K562 (cell line): ENCODE data around the gene LYVE1. TPM values are rescaled to one million over a fixed set of nuclear protein-coding genes. Genes with fewer than 3 reads are reported as not detected.

Source experiments
- ATAC-seq: fragments of 200-7000 bp; cut with Tn5 transposase; 3 replicates; pipeline ENCODE4 v1.9.1; 2020; ENCODE audit warnings: moderate library complexity
- BruUV-seq: library from RNA; stranded (reverse); fragments of 400-500 nt; replicated peaks from 2 replicates; lab custom pipeline; 2021; lab: Mats Ljungman, UMichigan
- CTCF ChIA-PET: fragments of 300-600 bp; formaldehyde crosslinking; extraction: SDS; loops from one replicate; lab custom pipeline; 2021; ENCODE audit warnings: low intra/inter-chr PET ratio; lab: Yijun Ruan, JAX
- POLR2A ChIA-PET: fragments of 300-600, 350-650 bp; sonication (Branson Sonifier 250); formaldehyde crosslinking; extraction: SDS; loops from one replicate; lab custom pipeline; 2021; ENCODE audit warnings: antibody characterized with exemption, inconsistent platforms; lab: Yijun Ruan, JAX
- DNase-seq, 4 experiments: peaks; one replicate each; pipeline versions ENCODE4 v3.0.0 to v3.0.0-alpha.2; 2011 to 2018; ENCODE audit warnings: low spot score in 3 of 4, mixed read lengths in 3 of 4; ENCODE audit errors: extremely low read depth in 1 of 4
- FAIRE-seq: peaks from 2 replicates; lab custom pipeline; 2011; peaks lifted over from hg19 to GRCh38; lab: Jason Lieb, UNC
- H2AFZ ChIP-seq: 2 replicates; pipeline ENCODE4 v1.6.0; 2011; ENCODE audit warnings: low read depth, low read length, control low read depth, inconsistent platforms
- H3K27ac ChIP-seq: fragments of 200-600 bp; 3 replicates; pipeline ENCODE4 v1.8.0; 2011; ENCODE audit warnings: low read depth, mild to moderate bottlenecking, control low read depth, inconsistent platforms, low read length, moderate library complexity, mixed read lengths; ENCODE audit errors: extremely low read depth
- H3K27me3 ChIP-seq, 2 experiments: fragments of 300-600 bp in 1 of 2; 2 replicates in 1 of 2; 3 replicates in 1 of 2; pipeline versions ENCODE4 v1.6.0 to v1.8.0; 2011; ENCODE audit warnings: inconsistent platforms in 2 of 2, low read length in 2 of 2, mild to moderate bottlenecking in 1 of 2, mixed read lengths in 1 of 2, moderate library complexity in 1 of 2; ENCODE audit not compliant: control insufficient read depth in 2 of 2, insufficient read depth in 2 of 2
- H3K36me3 ChIP-seq: fragments of 300-600 bp; 3 replicates; pipeline ENCODE4 v1.8.0; 2011; ENCODE audit warnings: mild to moderate bottlenecking, low read length, inconsistent platforms; ENCODE audit not compliant: control insufficient read depth, insufficient read depth
- H3K4me1 ChIP-seq, 2 experiments: fragments of 200-600 bp in 1 of 2; replicated peaks in 1 of 2; 2 replicates in 1 of 2; 3 replicates in 1 of 2; pipeline versions ENCODE4 v1.5.1 to v1.8.0; 2011; ENCODE audit warnings: inconsistent platforms in 2 of 2, low read length in 2 of 2, mild to moderate bottlenecking in 1 of 2, mixed read lengths in 1 of 2, moderate library complexity in 1 of 2; ENCODE audit not compliant: control insufficient read depth in 2 of 2, insufficient read depth in 2 of 2
- H3K4me2 ChIP-seq: 2 replicates; pipeline ENCODE4 v1.6.1; 2011; ENCODE audit warnings: low read length, control low read depth, inconsistent platforms, mixed read lengths; ENCODE audit not compliant: insufficient read depth
- H3K4me3 ChIP-seq: fragments of 200-600 bp; sonication (generic), shearing (Covaris generic); 2 replicates; pipeline ENCODE4 v1.5.1; 2016; ENCODE audit warnings: control low read depth, inconsistent platforms
- H3K79me2 ChIP-seq: fragments of 200-600 bp; 3 replicates; pipeline ENCODE4 v1.8.0; 2011; ENCODE audit warnings: low read length, inconsistent platforms; ENCODE audit not compliant: control insufficient read depth, insufficient read depth
- H3K9ac ChIP-seq, 2 experiments: 2 replicates each; pipeline versions ENCODE4 v1.6.0 to v1.6.1; 2011; ENCODE audit warnings: low read depth in 2 of 2, low read length in 2 of 2, control low read depth in 1 of 2, inconsistent platforms in 1 of 2, mild to moderate bottlenecking in 1 of 2, mixed read lengths in 1 of 2; ENCODE audit not compliant: insufficient read depth in 1 of 2
- H3K9me1 ChIP-seq: one replicate; pipeline ENCODE4 v1.6.0; 2011; ENCODE audit warnings: inconsistent platforms, mild to moderate bottlenecking, low read length, moderate library complexity; ENCODE audit not compliant: control insufficient read depth, insufficient read depth
- H3K9me3 ChIP-seq: replicated peaks from 2 replicates; pipeline ENCODE4 v1.5.1; 2011; ENCODE audit warnings: low read depth, low read length, inconsistent platforms; ENCODE audit not compliant: control insufficient read depth, insufficient read depth
- H4K20me1 ChIP-seq: replicated peaks from 2 replicates; pipeline ENCODE4 v1.6.1; 2011; ENCODE audit warnings: low read length, inconsistent platforms, mixed read lengths; ENCODE audit not compliant: control insufficient read depth, insufficient read depth
- BDP1 ChIP-seq: IDR thresholded peaks from 3 replicates; pipeline ENCODE4 v1.6.1; 2011; ENCODE audit not compliant: insufficient read length, insufficient read depth
- CLOCK ChIP-seq: fragments of 250-450 bp; sonication (Bioruptor Pico); IDR thresholded peaks from 2 replicates; pipeline ENCODE4 v1.4.0; 2020; ENCODE audit warnings: mild to moderate bottlenecking, moderate library complexity, borderline replicate concordance
- FOXK1 ChIP-seq: sonication (generic); formaldehyde crosslinking; IDR thresholded peaks from 2 replicates; pipeline ENCODE4 v1.8.0; 2022; ENCODE audit warnings: missing genetic modification reagents, mild to moderate bottlenecking, borderline replicate concordance
- NCOR1 ChIP-seq: fragments of 450-650 bp; IDR thresholded peaks from 2 replicates; pipeline ENCODE4 v1.6.1; 2016; ENCODE audit warnings: mild to moderate bottlenecking, moderate library complexity
- ZBTB12 ChIP-seq: fragments of 250-450 bp; sonication (Bioruptor Pico); IDR thresholded peaks from 2 replicates; pipeline ENCODE4 v1.4.0; 2020
- ZNF316 ChIP-seq: fragments of 450-650 bp; IDR thresholded peaks from 2 replicates; pipeline ENCODE4 v1.6.1; 2016
- ZNF695 ChIP-seq: fragments of 450-650 bp; formaldehyde crosslinking; IDR thresholded peaks from 2 replicates; pipeline ENCODE4 v1.4.0; 2020; ENCODE audit warnings: mild to moderate bottlenecking, moderate library complexity
- ZNF79 ChIP-seq: fragments of 250-450 bp; sonication (Bioruptor Pico); IDR thresholded peaks from 2 replicates; pipeline ENCODE4 v1.4.0; 2020; ENCODE audit warnings: low read depth, mild to moderate bottlenecking, moderate library complexity
- WGBS: fragments of 100-300 bp; shearing (Covaris generic); methylation state at CpG from one replicate; pipeline ENCODE4 v1.1.6; 2016; ENCODE audit warnings: low coverage, mixed read lengths; ENCODE audit not compliant: insufficient coverage; ENCODE audit errors: missing lambda C conversion rate; 5-methylcytosine and 5-hydroxymethylcytosine counted together
- in situ Hi-C: fragments of 300-500 bp; cut with MboI; formaldehyde crosslinking; loops from 4 replicates; pipeline ENCODE4 v1.15.0; 2018; ENCODE audit warnings: inconsistent platforms, mixed read lengths
- intact Hi-C: fragments of 100-400 bp; cut with micrococcal nuclease; formaldehyde crosslinking; loops from 2 replicates; pipeline ENCODE4 v1.14.2; 2022
- polyA plus RNA-seq, 8 experiments: library from polyadenylated mRNA; depleted of rRNA in 4 of 8; stranded (reverse) in 5 of 8; unstranded in 3 of 8; fragments of >200 nt; fragmentation: Nextera tagmentation in 2 of 8; fragmentation: Illumina TruSeq in 1 of 8; extraction: Ambion mirVana in 2 of 8; extraction: Trizol in 1 of 8; gene quantifications; 2 replicates each; pipeline versions ENCODE4 v1.2.1 to v1.2.3, GENCODE V29; 2011 to 2014; ENCODE audit warnings: inconsistent platforms in 1 of 8, missing spikeins in 1 of 8
- total RNA-seq, 7 experiments: library from RNA; depleted of rRNA in 6 of 7; stranded (reverse); fragments of >200 nt in 6 of 7; fragmentation: Illumina TruSeq in 2 of 7; extraction: Trizol in 2 of 7; gene quantifications; 2 replicates each; pipeline versions ENCODE4 v1.2.1 to v1.2.3, GENCODE V29; 2011 to 2021; ENCODE audit warnings: low replicate concordance in 1 of 7

LYVE1 gene
- total and polyA plus RNA-seq, 9 of the 15 experiments (the other 6 are each of a cell fraction or from before 2014, with no cell fraction given) = 0.06 to 1.1 (median 0.14) TPM; not detected in 1

DNA sequence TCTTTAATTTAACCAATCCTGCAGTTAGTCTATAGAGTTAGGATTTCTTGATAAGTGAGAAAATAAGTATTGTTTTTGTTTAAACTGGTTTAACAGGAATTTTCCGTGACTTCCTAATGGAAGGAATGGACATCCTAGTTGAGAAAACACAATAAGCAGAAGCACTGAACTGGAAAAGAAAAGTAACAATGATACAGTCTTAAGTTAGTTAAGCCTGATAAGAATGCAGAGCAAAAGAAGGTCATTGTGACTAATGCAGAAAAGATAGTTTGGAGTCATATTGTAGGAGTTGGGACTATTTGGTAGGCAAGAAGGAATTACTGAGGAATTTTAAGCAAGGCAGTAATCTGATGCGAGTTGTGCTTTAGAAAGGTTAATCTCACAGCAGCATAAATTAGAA, 39.2 kb downstream of the LYVE1 start:
- BruUV-seq = no TSS peak
- H3K27me3 ChIP-seq = no peaks in the 10 kb centered on the region
- H3K27ac ChIP-seq = no peak overlapping the region
- H3K36me3 ChIP-seq = peaks cover 60% of the 10 kb centered on the region
- H3K79me2 ChIP-seq = no peaks in the 10 kb centered on the region
- intact Hi-C loops = no loop called here
- no peak for DNase-seq
- ATAC-seq = no peak
- H3K4me2 ChIP-seq = no peak overlapping the region
- no peaks in the 10 kb centered on the region for H4K20me1 ChIP-seq
- peaks cover 0 to 4% of the 10 kb centered on the region in 2 experiments; a peak in 2 of 5 replicates for H3K4me1 ChIP-seq
- CTCF ChIA-PET = no interaction called here
- H3K4me3 ChIP-seq = no peak overlapping the region
- no peaks in the 10 kb centered on the region for H3K9me1 ChIP-seq
- in situ Hi-C loops = no loop called here
- no peak overlapping the region for H2AFZ ChIP-seq
- WGBS = 83% methylated on average over 2 of the region's 2 CpGs
- FAIRE-seq = no peak
- TF ChIP-seq ZNF316 (no peak), CLOCK (CRISPR knock-in tag) (no peak), ZNF79 (CRISPR knock-in tag) (no peak), NCOR1 (no peak), ZBTB12 (CRISPR knock-in tag) (no peak), ZNF695 (no peak), FOXK1 (no peak), BDP1 (no peak)
- POLR2A ChIA-PET = no interaction called here
- H3K9ac ChIP-seq = no peak overlapping the region
- H3K9me3 ChIP-seq = no peaks in the 10 kb centered on the region
